Measurements from ENCODE around the gene EP300.
A peak's percentile ranks its signal among the peaks of the same experiment; 100 is the strongest.
"Not testable (repeated sequence)": the region's sequence is repeated elsewhere in the genome, so short reads cannot be mapped to it uniquely, and the experiment has no call there.

The EP300 gene

GRCh38 chr22:41169157-41169556, 76.8 kb downstream of the EP300 start:
- no peak for DNase-seq

GRCh38 chr22:41171996-41172395, 79.6 kb downstream of the EP300 start:
- no peak for DNase-seq

GRCh38 chr22:41175546-41175945, 83.2 kb downstream of the EP300 start:
- DNase-seq: no peak

GRCh38 chr22:41177040-41177621, 84.7 kb downstream of the EP300 start:
- DNase-seq: no peak

GRCh38 chr22:41177622-41178424, 85.4 kb downstream of the EP300 start:
- DNase-seq: no peak

- no peak for DNase-seq
Measured at GRCh38 chr22:41178425-41178975, 86.1 kb downstream of the EP300 start.

GRCh38 chr22:41180362-41180761, 88.0 kb downstream of the EP300 start:
- not testable (repeated sequence) for DNase-seq

GRCh38 chr22:41180926-41181325, 88.5 kb downstream of the EP300 start:
- no peak for DNase-seq

GRCh38 chr22:41181349-41182241, 89.2 kb downstream of the EP300 start:
- no peak for DNase-seq

- DNase-seq: no peak
Measured at GRCh38 chr22:41184679-41185078, 92.3 kb downstream of the EP300 start.

- no peak for DNase-seq
Measured at GRCh38 chr22:41191467-41191866, 99.1 kb downstream of the EP300 start.

GRCh38 chr22:41193829-41194228, 101.4 kb downstream of the EP300 start:
- DNase-seq: no peak

GRCh38 chr22:41197038-41197972, 104.9 kb downstream of the EP300 start:
- peak; percentile 81 for DNase-seq

- DNase-seq: peak; percentile 26
Measured at GRCh38 chr22:41198027-41198580, 105.7 kb downstream of the EP300 start.

- DNase-seq: no peak
Measured at GRCh38 chr22:41201141-41201540, 108.7 kb downstream of the EP300 start.

GRCh38 chr22:41203118-41203517, 110.7 kb downstream of the EP300 start:
- no peak for DNase-seq

GRCh38 chr22:41204066-41204465, 111.7 kb downstream of the EP300 start:
- DNase-seq: no peak

GRCh38 chr22:41204992-41205900, 112.9 kb downstream of the EP300 start, which contains the start of gene L3MBTL2:
Gene L3MBTL2, plus strand, starts transcription at chr22:41205312. Its CDS starts 51 bp downstream, at chr22:41205363.
- peak; percentile 99 for DNase-seq

GRCh38 chr22:41206719-41207118, 114.3 kb downstream of the EP300 start:
- DNase-seq: no peak

- DNase-seq: no peak
Measured at GRCh38 chr22:41215409-41215808, 123.0 kb downstream of the EP300 start.
